Right hindlimb (tissue), 1 donor: ENCODE data around the gene RUNX2.
"Not testable (repeated sequence)": the region's sequence is repeated elsewhere in the genome, so short reads cannot be mapped to it uniquely, and the experiment has no call there.

Experiments
- DNase-seq: peaks from one replicate; pipeline ENCODE4 v3.0.0-alpha.2; 2018

The RUNX2 gene

GRCh38 chr6:45462190-45463134 lies 134.3 kb downstream of the RUNX2 start:
- no peak for DNase-seq

GRCh38 chr6:45464685-45465084 lies 136.6 kb downstream of the RUNX2 start:
- no peak for DNase-seq

- DNase-seq, result no peak
Measured at GRCh38 chr6:45466686-45467085, 138.6 kb downstream of the RUNX2 start.

GRCh38 chr6:45467417-45467816 lies 139.3 kb downstream of the RUNX2 start:
- not testable (repeated sequence) for DNase-seq

GRCh38 chr6:45467853-45468252 lies 139.7 kb downstream of the RUNX2 start:
- no peak for DNase-seq

GRCh38 chr6:45469663-45470062 lies 141.5 kb downstream of the RUNX2 start:
- DNase-seq, result no peak

- DNase-seq, result no peak
Measured at GRCh38 chr6:45470131-45470738, 142.1 kb downstream of the RUNX2 start.

- peak; percentile 64 for DNase-seq
Measured at GRCh38 chr6:45472382-45472781, 144.3 kb downstream of the RUNX2 start.

- DNase-seq, result no peak
Measured at GRCh38 chr6:45473121-45473993, 145.2 kb downstream of the RUNX2 start.

GRCh38 chr6:45474376-45474775 lies 146.2 kb downstream of the RUNX2 start:
- DNase-seq, result no peak

GRCh38 chr6:45476341-45476740 lies 148.2 kb downstream of the RUNX2 start:
- no peak for DNase-seq

GRCh38 chr6:45477278-45477677 lies 149.1 kb downstream of the RUNX2 start:
- no peak for DNase-seq

- no peak for DNase-seq
Measured at GRCh38 chr6:45477790-45478189, 149.7 kb downstream of the RUNX2 start.

- DNase-seq, result no peak
Measured at GRCh38 chr6:45478240-45478639, 150.1 kb downstream of the RUNX2 start.

- DNase-seq, result no peak
Measured at GRCh38 chr6:45479834-45480751, 152.0 kb downstream of the RUNX2 start.

GRCh38 chr6:45480752-45481415 lies 152.8 kb downstream of the RUNX2 start:
- DNase-seq, result no peak

GRCh38 chr6:45483021-45483420 lies 154.9 kb downstream of the RUNX2 start:
- DNase-seq, result no peak

- DNase-seq, result no peak
Measured at GRCh38 chr6:45483501-45483900, 155.4 kb downstream of the RUNX2 start.

- DNase-seq, result no peak
Measured at GRCh38 chr6:45486736-45487135, 158.6 kb downstream of the RUNX2 start.

GRCh38 chr6:45487645-45488044 lies 159.5 kb downstream of the RUNX2 start:
- DNase-seq, result no peak

GRCh38 chr6:45488269-45488668 lies 160.1 kb downstream of the RUNX2 start:
- no peak for DNase-seq

GRCh38 chr6:45488889-45489288 lies 160.8 kb downstream of the RUNX2 start:
- DNase-seq, result no peak
